ENCODE results near the gene APEH. TPM values are rescaled to one million over a fixed set of nuclear protein-coding genes. Genes with fewer than 3 reads are reported as not detected.

Gene APEH
- total and polyA plus RNA-seq, 2 of the 13 experiments (the other 11 are each of a cell fraction or from before 2014, with no cell fraction given) = 116 to 130 TPM

GRCh38 chr3:49665822-49666519 is 8.2 kb upstream of the APEH start (continued):
- TF ChIP-seq TFDP1 (CRISPR knock-in tag; IDR thresholded peaks at IDR 0.05; ENCODE audit: borderline replicate concordance) = no peak
- TF ChIP-seq PHF5A (CRISPR knock-in tag; IDR thresholded peaks at IDR 0.05; ENCODE audit: low read depth, unreplicated experiment) = peak; percentile 13
- no peak for TF ChIP-seq FOXC1 (CRISPR knock-in tag; IDR thresholded peaks at IDR 0.05; ENCODE audit: borderline replicate concordance)
- TF ChIP-seq SIN3B (IDR thresholded peaks at IDR 0.05; ENCODE audit: low read length) = no peak
- no peak for TF ChIP-seq ZNF713 (CRISPR knock-in tag; IDR thresholded peaks at IDR 0.05)
- TF ChIP-seq DBP (CRISPR knock-in tag; IDR thresholded peaks at IDR 0.05; ENCODE audit: not compliant biosample characterization) = no peak
- TF ChIP-seq, protein P1, sequence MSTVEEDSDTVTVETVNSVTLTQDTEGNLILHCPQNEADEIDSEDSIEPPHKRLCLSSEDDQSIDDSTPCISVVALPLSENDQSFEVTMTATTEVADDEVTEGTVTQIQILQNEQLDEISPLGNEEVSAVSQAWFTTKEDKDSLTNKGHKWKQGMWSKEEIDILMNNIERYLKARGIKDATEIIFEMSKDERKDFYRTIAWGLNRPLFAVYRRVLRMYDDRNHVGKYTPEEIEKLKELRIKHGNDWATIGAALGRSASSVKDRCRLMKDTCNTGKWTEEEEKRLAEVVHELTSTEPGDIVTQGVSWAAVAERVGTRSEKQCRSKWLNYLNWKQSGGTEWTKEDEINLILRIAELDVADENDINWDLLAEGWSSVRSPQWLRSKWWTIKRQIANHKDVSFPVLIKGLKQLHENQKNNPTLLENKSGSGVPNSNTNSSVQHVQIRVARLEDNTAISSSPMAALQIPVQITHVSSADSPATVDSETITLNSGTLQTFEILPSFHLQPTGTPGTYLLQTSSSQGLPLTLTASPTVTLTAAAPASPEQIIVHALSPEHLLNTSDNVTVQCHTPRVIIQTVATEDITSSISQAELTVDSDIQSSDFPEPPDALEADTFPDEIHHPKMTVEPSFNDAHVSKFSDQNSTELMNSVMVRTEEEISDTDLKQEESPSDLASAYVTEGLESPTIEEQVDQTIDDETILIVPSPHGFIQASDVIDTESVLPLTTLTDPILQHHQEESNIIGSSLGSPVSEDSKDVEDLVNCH (CRISPR knock-in tag; IDR thresholded peaks at IDR 0.05) = no peak
- no peak; the same call in 1 of the 2 replicates for TF ChIP-seq ARHGAP35 (CRISPR knock-in tag; IDR thresholded peaks at IDR 0.05; ENCODE audit: borderline replicate concordance)
- no peak for TF ChIP-seq TARDBP (CRISPR knock-in tag; IDR thresholded peaks at IDR 0.05)
- no peak for TF ChIP-seq MAFF (IDR thresholded peaks at IDR 0.05; ENCODE audit: low read depth, low read length)
- TF ChIP-seq, protein P2, sequence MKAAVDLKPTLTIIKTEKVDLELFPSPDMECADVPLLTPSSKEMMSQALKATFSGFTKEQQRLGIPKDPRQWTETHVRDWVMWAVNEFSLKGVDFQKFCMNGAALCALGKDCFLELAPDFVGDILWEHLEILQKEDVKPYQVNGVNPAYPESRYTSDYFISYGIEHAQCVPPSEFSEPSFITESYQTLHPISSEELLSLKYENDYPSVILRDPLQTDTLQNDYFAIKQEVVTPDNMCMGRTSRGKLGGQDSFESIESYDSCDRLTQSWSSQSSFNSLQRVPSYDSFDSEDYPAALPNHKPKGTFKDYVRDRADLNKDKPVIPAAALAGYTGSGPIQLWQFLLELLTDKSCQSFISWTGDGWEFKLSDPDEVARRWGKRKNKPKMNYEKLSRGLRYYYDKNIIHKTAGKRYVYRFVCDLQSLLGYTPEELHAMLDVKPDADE (CRISPR knock-in tag; IDR thresholded peaks at IDR 0.05) = no peak
- no peak for TF ChIP-seq JUNB (CRISPR knock-in tag; IDR thresholded peaks at IDR 0.05; ENCODE audit: borderline replicate concordance)
- no peak for TF ChIP-seq HOXA9 (CRISPR knock-in tag; IDR thresholded peaks at IDR 0.05; ENCODE audit: borderline replicate concordance)
- TF ChIP-seq FOXO1 (CRISPR knock-in tag; IDR thresholded peaks at IDR 0.05) = no peak
- TF ChIP-seq NFYB (CRISPR knock-in tag; IDR thresholded peaks at IDR 0.05) = no peak
- TF ChIP-seq ZSCAN31 (CRISPR knock-in tag; IDR thresholded peaks at IDR 0.05; ENCODE audit: low read depth) = no peak
- TF ChIP-seq ARNTL (CRISPR knock-in tag; IDR thresholded peaks at IDR 0.05) = no peak
- no peak for TF ChIP-seq TGIF2 (CRISPR knock-in tag; IDR thresholded peaks at IDR 0.05)
- peak; percentile 56; the same call in 1 of the 2 replicates for TF ChIP-seq MTA1 (CRISPR knock-in tag; IDR thresholded peaks at IDR 0.05; ENCODE audit: borderline replicate concordance)
- TF ChIP-seq, protein P3, sequence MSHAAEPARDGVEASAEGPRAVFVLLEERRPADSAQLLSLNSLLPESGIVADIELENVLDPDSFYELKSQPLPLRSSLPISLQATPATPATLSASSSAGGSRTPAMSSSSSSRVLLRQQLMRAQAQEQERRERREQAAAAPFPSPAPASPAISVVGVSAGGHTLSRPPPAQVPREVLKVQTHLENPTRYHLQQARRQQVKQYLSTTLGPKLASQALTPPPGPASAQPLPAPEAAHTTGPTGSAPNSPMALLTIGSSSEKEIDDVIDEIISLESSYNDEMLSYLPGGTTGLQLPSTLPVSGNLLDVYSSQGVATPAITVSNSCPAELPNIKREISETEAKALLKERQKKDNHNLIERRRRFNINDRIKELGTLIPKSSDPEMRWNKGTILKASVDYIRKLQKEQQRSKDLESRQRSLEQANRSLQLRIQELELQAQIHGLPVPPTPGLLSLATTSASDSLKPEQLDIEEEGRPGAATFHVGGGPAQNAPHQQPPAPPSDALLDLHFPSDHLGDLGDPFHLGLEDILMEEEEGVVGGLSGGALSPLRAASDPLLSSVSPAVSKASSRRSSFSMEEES (CRISPR knock-in tag; IDR thresholded peaks at IDR 0.05) = peak; percentile 26; the same call in 1 of the 2 replicates
- TF ChIP-seq ZNF552 (CRISPR knock-in tag; IDR thresholded peaks at IDR 0.05; ENCODE audit: borderline replicate concordance) = no peak
- no peak for TF ChIP-seq SNAI1 (CRISPR knock-in tag; IDR thresholded peaks at IDR 0.05; ENCODE audit: borderline replicate concordance)
- TF ChIP-seq KDM5A (IDR thresholded peaks at IDR 0.05; ENCODE audit: borderline replicate concordance, low read length) = no peak
- TF ChIP-seq ZNF816 (CRISPR knock-in tag; IDR thresholded peaks at IDR 0.05; ENCODE audit: borderline replicate concordance) = no peak
